Measurements from ENCODE around the gene ABCA7.

DNA sequence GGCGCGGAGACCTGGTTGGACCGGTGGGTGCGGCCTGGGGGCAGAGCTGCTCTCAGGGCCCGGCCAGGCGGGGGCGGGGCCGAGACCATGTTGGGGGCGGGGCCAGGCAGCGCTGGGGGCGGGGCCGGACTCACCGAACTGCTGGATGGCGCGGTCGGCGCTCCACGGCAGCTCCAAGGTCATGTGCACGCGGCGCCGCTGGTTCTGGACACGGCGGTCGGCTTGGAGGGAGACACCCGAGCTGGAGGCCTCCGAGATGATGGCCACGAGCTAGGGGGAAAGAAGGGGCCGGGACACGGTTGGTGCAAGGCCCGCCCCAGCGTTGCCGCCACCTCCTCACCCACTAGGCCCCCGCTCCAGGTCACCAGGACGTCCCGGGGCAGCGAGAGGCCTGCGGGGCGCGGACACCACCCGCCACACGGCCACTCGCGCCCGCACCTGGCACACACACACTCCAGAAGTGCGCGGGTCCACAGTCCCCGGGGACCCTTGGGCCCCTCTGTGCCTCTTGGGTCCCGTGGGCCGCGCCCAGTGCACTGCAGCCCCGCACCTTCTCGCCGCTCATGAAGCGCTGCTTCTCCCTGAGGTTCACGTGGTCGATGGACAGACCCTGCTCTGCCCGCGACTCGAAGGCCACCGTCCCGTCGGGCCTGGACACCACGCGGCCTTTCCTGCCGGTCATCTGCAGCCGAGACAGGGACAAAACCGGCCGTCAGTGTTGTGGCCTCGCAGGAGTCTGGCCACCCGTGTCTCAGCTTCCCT is 72.5 kb downstream of the ABCA7 start:
- TF ChIP-seq POLR2AphosphoS5 (IDR thresholded peaks at IDR 0.05; ENCODE audit: low read depth, low read length): no peak
- no peak for TF ChIP-seq ZNF274 (IDR thresholded peaks at IDR 0.05; ENCODE audit: low read depth, low read length)
- TF ChIP-seq, protein P1, sequence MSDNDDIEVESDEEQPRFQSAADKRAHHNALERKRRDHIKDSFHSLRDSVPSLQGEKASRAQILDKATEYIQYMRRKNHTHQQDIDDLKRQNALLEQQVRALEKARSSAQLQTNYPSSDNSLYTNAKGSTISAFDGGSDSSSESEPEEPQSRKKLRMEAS (IDR thresholded peaks at IDR 0.05): no peak
- no peak for TF ChIP-seq RAD21 (IDR thresholded peaks at IDR 0.05; ENCODE audit: low read depth)
- TF ChIP-seq POLR2A (IDR thresholded peaks at IDR 0.05; ENCODE audit: borderline replicate concordance, extremely low read depth, insufficient read depth, insufficient read length): no peak
- TF ChIP-seq, protein P2, sequence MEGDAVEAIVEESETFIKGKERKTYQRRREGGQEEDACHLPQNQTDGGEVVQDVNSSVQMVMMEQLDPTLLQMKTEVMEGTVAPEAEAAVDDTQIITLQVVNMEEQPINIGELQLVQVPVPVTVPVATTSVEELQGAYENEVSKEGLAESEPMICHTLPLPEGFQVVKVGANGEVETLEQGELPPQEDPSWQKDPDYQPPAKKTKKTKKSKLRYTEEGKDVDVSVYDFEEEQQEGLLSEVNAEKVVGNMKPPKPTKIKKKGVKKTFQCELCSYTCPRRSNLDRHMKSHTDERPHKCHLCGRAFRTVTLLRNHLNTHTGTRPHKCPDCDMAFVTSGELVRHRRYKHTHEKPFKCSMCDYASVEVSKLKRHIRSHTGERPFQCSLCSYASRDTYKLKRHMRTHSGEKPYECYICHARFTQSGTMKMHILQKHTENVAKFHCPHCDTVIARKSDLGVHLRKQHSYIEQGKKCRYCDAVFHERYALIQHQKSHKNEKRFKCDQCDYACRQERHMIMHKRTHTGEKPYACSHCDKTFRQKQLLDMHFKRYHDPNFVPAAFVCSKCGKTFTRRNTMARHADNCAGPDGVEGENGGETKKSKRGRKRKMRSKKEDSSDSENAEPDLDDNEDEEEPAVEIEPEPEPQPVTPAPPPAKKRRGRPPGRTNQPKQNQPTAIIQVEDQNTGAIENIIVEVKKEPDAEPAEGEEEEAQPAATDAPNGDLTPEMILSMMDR (IDR thresholded peaks at IDR 0.05 in 2 of 3, conservative IDR thresholded peaks at IDR 0.05 in 1 of 3; ENCODE audit: borderline replicate concordance in 1 of 3, insufficient read depth in 1 of 3, low read depth in 2 of 3, low read length in 2 of 3): no peak
- TF ChIP-seq REST (IDR thresholded peaks at IDR 0.05; ENCODE audit: low read depth): no peak
- no peak for TF ChIP-seq TCF7L2 (IDR thresholded peaks at IDR 0.05; ENCODE audit: borderline replicate concordance, extremely low read depth, insufficient read depth, insufficient read length)
- no peak for TF ChIP-seq SRF (IDR thresholded peaks at IDR 0.05; ENCODE audit: low read depth)
- no peak for TF ChIP-seq EZH2 (IDR thresholded peaks at IDR 0.05)
- TF ChIP-seq EZH2phosphoT487 (IDR thresholded peaks at IDR 0.05; ENCODE audit: borderline replicate concordance): no peak

Measured in HCT116 (cell line).